ENCODE measurements around the gene TBC1D5. TPM values are rescaled to one million over a fixed set of nuclear protein-coding genes. Genes with fewer than 3 reads are reported as not detected.

Gene TBC1D5
- total and polyA plus RNA-seq, 2 of the 8 experiments (the other 6 are each of a cell fraction or from before 2014, with no cell fraction given) = 11.0 to 22.9 TPM

- POLR2A ChIA-PET (ENCODE audit: partially characterized antibody) = no interaction called here
- TF ChIP-seq CTBP2 (IDR thresholded peaks at IDR 0.05; ENCODE audit: borderline replicate concordance, insufficient read depth, insufficient read length, low read length) (no peak), SRF (IDR thresholded peaks at IDR 0.05; ENCODE audit: low read depth, low read length) (no peak), MAX (IDR thresholded peaks at IDR 0.05) (no peak), KDM4A (IDR thresholded peaks at IDR 0.05; ENCODE audit: low read depth, low read length, severe bottlenecking) (no peak), SIRT6 (IDR thresholded peaks at IDR 0.05; ENCODE audit: low read length) (no peak), ASH2L (IDR thresholded peaks at IDR 0.05; ENCODE audit: low read length) (no peak), SIN3A (conservative IDR thresholded peaks at IDR 0.05 in 1 of 2, IDR thresholded peaks at IDR 0.05 in 1 of 2; ENCODE audit: low read depth in 1 of 2, low read length in 2 of 2) (no peak), RBBP5 (IDR thresholded peaks at IDR 0.05; ENCODE audit: borderline replicate concordance, low read depth, low read length) (no peak), KDM5A (IDR thresholded peaks at IDR 0.05; ENCODE audit: low read length) (no peak), RNF2 (IDR thresholded peaks at IDR 0.05; ENCODE audit: borderline replicate concordance, low read depth, low read length, missing control alignments, poor library complexity, severe bottlenecking) (no peak), KDM1A (IDR thresholded peaks at IDR 0.05; ENCODE audit: borderline replicate concordance, low read length) (no peak)
- TF ChIP-seq, protein P1, sequence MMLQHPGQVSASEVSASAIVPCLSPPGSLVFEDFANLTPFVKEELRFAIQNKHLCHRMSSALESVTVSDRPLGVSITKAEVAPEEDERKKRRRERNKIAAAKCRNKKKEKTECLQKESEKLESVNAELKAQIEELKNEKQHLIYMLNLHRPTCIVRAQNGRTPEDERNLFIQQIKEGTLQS (IDR thresholded peaks at IDR 0.05; ENCODE audit: insufficient read depth, low read depth, low read length) = no peak
Observed at GRCh38 chr3:17288839-17289399, 453.5 kb downstream of the TBC1D5 start.

More at GRCh38 chr3:17288839-17289399, 453.5 kb downstream of the TBC1D5 start:
- no peak overlapping the region for H2BK5ac ChIP-seq (ENCODE audit: low read depth, low read length)
- H3K36me3 ChIP-seq (ENCODE audit: control insufficient read depth in 2 of 4, insufficient read depth in 4 of 4, low read length in 3 of 4) = no peaks in the 10 kb centered on the region
- H4K91ac ChIP-seq (replicated peaks; ENCODE audit: insufficient read length, low read length) = no peak overlapping the region
- H2BK20ac ChIP-seq (ENCODE audit: low read length) = no peak overlapping the region
- H3K27me3 ChIP-seq (replicated peaks in 1 of 4; ENCODE audit: control insufficient read depth in 3 of 4, extremely low read depth in 1 of 4, insufficient read depth in 3 of 4, low read length in 3 of 4) = no peaks in the 10 kb centered on the region
- CTCF ChIA-PET (ENCODE audit: partially characterized antibody) = interaction anchor here (1.2 to 1.4 kb wide), 3 partner anchors 16 to 124 kb away, joined by 3 to 5 read pairs (median 3); no protein-coding TSS in a partner anchor
- no peaks in the 10 kb centered on the region for H3K79me2 ChIP-seq (ENCODE audit: control insufficient read depth in 1 of 2, insufficient read depth in 2 of 2, low read length in 2 of 2)
- DNase-seq (ENCODE audit: low read depth in 1 of 2, low spot score in 2 of 2) = no peak
- H4K20me1 ChIP-seq (replicated peaks in 1 of 2; ENCODE audit: control insufficient read depth in 1 of 2, insufficient read depth in 2 of 2, low read length in 2 of 2) = no peaks in the 10 kb centered on the region
- no peak overlapping the region for H3K18ac ChIP-seq (ENCODE audit: extremely low read depth, low read length)
- H3K4ac ChIP-seq (replicated peaks; ENCODE audit: insufficient read length, low read depth, low read length) = no peak overlapping the region
- no peak overlapping the region for H3K23ac ChIP-seq (ENCODE audit: insufficient read length)
- H3K4me1 ChIP-seq (replicated peaks in 1 of 4; ENCODE audit: control insufficient read depth in 3 of 4, insufficient read depth in 4 of 4, low read length in 3 of 4) = no peaks in the 10 kb centered on the region; a peak in 1 of 7 replicates
- H2AFZ ChIP-seq (ENCODE audit: low read length) = no peak overlapping the region
- no peak overlapping the region for H3K4me3 ChIP-seq (ENCODE audit: extremely low read depth in 1 of 4, insufficient read depth in 2 of 4, low read depth in 3 of 4, low read length in 4 of 4)
- no peak overlapping the region for H3K14ac ChIP-seq (ENCODE audit: insufficient read length)
- H3K23me2 ChIP-seq (ENCODE audit: low read depth, low read length) = no peaks in the 10 kb centered on the region
- H2AK5ac ChIP-seq (ENCODE audit: low read depth, low read length) = no peak overlapping the region
- no peaks in the 10 kb centered on the region for H3K79me1 ChIP-seq (ENCODE audit: low read depth, low read length)
- H3K9me3 ChIP-seq (ENCODE audit: insufficient read depth in 2 of 2, low read depth in 1 of 2, low read length in 1 of 2) = no peaks in the 10 kb centered on the region
- no peak overlapping the region for H3K27ac ChIP-seq (ENCODE audit: low read depth, low read length)
- H2BK12ac ChIP-seq (ENCODE audit: low read depth, low read length) = no peak overlapping the region
- peak overlapping the region; percentile 25; the same call in 1 of the 2 replicates for H4K8ac ChIP-seq (ENCODE audit: extremely low read depth, insufficient read depth, low read length)
- no peak overlapping the region for H2BK15ac ChIP-seq (ENCODE audit: low read length)
- FAIRE-seq = no peak
- H4K5ac ChIP-seq (ENCODE audit: insufficient read length, low read depth, low read length) = no peak overlapping the region
- WGBS, 2 experiments (ENCODE audit: extremely low coverage in 1 of 2, insufficient coverage in 1 of 2, insufficient read length in 1 of 2, insufficient replicate concordance in 2 of 2, low coverage in 1 of 2, low lambda C conversion rate in 2 of 2, missing lambda C conversion rate in 1 of 2) = 92% methylated on average over 13 of the region's 14 CpGs; no CpG with 5 or more reads in 1 of the 2 experiments
- no peak overlapping the region for H3K9ac ChIP-seq (replicated peaks in 1 of 4; ENCODE audit: extremely low read depth in 1 of 4, low read depth in 3 of 4, low read length in 3 of 4)
- no peak overlapping the region for H3K56ac ChIP-seq (replicated peaks; ENCODE audit: insufficient read length, low read depth, low read length)
- no peak overlapping the region for H2BK120ac ChIP-seq (replicated peaks; ENCODE audit: low read depth, low read length)
- H3K4me2 ChIP-seq (ENCODE audit: insufficient read depth in 1 of 2, low read depth in 2 of 2, low read length in 2 of 2) = no peak overlapping the region
